Stromal cell of bone marrow (primary cell): Measurements from ENCODE around the gene SERINC2.
"Not testable (repeated sequence)": the region's sequence is repeated elsewhere in the genome, so short reads cannot be mapped to it uniquely, and the experiment has no call there.

Experiments used
- DNase-seq: peaks from one replicate; pipeline ENCODE4 v3.0.0-alpha.2; 2012; ENCODE audit warnings: low read depth

Gene SERINC2

DNA sequence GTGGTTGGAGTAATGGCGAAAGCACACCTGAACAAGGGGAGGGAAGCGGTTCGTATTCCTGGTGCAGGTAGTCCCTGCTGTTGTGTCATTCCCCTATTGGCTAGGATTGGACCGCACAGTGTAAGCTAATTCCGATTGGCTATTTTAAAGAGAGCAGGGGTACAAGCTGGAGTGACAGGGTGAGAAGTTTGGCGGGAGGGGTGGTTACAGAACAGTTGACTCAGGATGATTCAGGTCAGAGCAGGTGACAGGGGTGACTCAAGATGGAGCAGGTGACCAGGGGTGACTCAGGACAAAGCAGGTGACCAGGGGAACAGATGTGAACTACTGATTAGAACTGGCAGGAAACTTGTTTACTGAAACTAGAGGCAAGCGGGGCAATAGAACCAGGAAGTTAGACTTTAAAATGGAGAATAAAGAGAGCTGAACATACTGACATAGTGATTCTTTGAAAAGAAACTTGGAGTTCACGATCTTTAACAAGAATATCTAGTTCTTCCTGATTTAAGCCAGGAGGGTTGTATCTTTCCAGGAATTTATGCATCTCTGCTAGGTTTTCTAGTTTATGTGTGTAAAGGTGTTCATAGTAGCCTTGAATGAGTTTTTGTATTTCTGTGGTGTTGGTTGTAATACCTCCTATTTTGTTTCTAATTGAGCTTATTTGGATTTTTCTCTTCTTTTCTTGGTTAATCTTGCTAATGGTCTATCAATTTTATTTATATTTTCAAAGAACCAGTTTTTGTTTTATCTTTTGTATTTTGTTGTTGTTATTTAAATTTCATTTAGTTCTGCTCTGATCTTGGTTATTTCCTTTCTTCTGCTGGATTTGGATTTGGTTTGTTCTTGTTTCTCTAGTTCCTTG is 58.7 kb downstream of the SERINC2 start:
- not testable (repeated sequence) for DNase-seq

DNA sequence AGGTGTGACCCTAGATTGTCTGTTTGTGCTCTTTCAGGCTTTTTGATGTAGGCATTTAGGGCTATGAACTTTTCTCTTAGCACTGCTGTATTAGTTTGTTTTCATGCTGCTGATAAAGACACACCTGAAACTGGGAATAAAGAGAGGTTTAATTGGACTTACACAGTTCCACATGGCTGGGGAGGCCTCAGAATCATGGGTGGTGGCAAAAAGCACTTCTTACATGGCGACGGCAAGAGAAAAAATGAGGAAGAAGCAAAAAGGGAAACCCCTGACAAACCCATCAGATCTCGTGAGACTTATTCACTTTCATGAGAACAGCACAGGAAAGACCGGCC is 59.3 kb downstream of the SERINC2 start:
- DNase-seq: not testable (repeated sequence)

DNA sequence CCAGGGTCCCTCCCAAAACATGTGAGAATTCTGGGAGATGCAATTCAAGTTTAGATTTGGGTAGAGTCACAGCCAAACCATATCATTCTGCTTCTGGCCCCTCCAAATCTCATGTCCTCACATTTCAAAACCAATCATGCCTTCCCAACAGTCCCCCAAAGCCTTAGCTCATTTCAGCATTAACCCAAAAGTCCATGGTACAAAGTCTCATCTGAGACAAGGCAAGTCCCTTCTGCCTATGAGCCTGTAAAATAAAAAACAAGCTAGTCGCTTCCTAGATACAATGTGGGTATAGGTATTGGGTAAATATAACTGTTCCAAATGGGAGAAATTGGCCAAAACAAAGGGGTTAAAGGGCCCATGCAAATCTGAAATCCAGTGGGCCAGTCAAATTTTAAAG is 59.7 kb downstream of the SERINC2 start:
- not testable (repeated sequence) for DNase-seq

DNA sequence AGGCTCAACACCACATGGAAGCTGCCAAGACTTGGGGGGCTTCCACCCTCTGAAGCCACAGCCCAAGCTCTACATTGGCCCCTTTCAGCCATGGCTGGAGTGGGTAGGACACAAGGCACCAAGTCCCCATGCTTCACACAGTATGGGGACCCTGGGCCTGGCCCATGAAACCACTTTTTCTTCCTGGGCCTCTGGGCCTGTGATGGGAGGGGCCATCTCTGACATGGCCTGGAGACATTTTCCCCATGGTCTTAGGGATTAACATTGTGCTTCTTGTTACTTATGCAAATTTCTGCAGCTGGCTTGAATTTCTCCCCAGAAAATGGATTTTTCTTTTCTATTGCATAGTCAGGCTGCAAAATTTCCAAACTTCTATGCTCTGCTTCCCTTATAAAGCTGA is 60.5 kb downstream of the SERINC2 start:
- not testable (repeated sequence) for DNase-seq

DNA sequence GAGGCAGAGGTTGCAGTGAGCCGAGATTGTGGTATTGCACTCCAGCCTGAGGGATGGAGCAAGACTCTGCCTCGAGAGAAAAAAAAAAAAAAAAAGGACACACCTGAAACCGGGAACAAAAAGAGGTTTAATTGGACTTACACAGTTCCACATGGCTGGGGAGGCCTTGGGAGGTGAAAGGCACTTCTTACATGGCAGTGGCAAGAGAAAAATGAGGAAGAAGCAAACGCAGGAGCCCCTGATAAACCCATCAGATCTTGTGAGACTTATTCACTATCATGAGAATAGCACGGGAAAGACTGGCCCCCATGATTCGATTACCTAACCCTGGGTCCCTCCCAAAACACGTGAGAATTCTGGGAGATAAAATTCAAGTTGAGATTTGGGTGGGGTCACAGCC is 61.6 kb downstream of the SERINC2 start:
- not testable (repeated sequence) for DNase-seq

DNA sequence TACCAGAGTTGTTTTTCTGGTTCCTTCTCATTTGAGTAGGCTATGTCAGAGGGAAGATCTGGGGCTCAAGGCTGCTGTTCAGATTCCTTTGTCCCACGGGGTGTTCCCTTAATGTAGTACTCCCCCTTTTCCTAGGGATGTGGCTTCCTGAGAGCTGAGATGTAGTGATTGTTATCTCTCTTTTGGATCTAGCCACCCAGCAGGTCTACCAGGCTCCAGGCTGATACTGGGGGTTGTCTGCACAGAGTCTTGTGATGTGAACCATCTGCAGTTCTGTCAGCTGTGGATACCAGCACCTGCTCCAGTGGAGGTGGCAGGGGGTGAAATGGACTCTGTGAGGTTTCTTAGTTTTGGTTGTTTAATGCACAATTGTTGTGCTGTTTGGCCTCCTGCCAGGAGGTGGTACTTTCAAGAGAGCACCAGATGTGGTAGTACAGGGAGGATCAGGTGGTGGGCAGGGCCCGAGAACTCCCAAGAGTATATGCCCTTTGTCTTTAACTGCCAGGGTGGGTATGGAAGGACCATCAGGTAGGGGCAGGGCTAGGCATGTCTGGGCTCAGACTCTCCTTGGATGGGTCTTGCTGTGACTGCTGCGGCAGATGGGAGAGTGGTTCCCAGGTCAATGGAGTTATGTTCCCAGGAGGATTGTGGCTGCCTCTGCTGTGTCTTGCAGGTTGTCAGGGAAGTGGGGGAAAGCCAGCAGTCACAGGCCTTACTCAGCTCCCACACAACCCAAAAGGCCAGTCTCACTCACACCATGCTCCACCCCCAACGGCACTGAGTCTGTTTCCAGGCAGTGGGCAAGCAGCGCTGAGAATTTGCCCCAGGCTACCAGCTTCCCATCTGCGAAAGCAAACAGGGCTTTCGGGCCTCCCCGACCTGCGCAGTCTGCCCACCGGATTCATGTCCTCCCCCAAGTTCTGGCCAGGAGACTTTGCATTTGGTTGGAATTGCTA is 64.2 kb downstream of the SERINC2 start:
- no peak for DNase-seq

DNA sequence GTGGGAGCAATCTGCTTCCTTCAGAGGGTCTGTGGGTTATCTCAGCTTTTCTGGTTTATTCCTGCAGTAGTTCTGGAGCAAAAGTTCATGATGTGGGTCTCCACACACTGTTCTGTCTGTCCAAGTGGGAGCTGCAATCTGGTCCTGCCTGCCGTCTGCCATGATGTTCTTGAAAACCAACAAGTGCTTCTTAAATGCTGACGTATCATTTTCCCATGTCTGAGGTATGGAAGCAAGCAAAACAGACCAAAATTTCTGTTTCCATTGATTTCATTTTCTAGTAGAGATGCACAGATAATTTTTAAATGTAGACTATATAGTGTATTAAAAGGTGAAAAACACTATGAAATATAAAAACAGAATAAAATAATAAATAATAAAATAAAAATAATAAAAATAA is 65.2 kb downstream of the SERINC2 start:
- no peak for DNase-seq

DNA sequence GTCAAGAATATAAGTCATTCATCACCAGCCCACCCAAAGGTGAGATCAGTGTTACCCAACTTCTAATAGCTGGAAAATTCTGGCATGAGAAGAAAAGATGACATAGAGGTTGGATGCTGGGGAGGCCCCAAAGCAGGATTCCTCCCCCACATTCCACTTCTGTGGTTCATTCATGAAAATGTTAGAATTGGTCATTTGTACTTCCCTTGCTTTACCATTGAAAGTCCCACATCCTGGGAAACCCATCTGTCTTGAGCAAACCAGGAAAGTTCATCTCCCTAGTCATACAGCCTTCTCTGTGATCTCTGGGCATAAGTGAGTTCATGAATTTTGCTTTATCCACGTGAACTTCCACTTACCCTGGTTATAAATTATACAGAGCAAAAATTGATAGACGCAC is 66.8 kb downstream of the SERINC2 start:
- no peak for DNase-seq

DNA sequence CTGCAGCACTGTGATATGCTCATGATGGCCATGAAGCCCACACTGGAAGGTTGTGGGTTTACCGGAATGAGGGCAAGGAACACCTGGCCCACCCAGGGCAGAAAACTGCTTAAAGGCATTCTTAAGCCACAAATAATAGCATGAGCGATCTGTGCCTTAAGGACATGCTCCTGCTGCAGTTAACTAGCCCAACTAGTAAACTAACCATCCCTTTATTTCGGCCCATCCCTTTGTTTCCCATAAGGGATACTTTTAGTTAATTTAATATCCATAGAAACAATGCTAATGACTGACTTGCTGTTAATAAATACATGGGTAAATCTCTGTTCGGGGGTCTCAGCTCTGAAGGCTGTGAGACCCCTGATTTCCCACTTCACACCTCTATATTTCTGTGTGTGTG is 67.4 kb downstream of the SERINC2 start:
- not testable (repeated sequence) for DNase-seq

DNA sequence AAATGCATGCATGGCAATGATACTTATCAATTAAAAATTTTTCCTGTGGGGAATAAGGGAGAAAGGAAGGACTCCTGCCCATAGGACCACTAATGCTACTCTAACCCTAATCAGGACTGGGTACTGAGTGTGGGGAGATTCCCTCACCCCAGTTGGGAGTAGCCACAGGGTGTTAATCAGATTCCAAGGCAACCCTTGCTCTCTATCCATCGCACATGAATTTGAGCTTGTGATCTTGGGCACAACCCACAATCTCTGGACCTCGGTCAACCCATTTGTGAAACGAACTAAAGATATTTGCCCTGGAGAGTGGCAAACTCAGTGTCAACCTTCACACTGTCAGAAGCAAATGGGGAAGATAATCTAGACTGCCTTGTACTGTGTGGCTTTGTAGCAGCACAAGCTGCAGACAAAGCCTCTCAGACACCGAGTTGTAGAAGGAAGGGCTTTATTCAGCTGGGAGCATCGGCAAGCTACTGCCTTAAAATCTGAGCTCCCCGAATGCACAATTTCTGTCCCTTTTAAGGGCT is 69.5 kb downstream of the SERINC2 start:
- DNase-seq: no peak

DNA sequence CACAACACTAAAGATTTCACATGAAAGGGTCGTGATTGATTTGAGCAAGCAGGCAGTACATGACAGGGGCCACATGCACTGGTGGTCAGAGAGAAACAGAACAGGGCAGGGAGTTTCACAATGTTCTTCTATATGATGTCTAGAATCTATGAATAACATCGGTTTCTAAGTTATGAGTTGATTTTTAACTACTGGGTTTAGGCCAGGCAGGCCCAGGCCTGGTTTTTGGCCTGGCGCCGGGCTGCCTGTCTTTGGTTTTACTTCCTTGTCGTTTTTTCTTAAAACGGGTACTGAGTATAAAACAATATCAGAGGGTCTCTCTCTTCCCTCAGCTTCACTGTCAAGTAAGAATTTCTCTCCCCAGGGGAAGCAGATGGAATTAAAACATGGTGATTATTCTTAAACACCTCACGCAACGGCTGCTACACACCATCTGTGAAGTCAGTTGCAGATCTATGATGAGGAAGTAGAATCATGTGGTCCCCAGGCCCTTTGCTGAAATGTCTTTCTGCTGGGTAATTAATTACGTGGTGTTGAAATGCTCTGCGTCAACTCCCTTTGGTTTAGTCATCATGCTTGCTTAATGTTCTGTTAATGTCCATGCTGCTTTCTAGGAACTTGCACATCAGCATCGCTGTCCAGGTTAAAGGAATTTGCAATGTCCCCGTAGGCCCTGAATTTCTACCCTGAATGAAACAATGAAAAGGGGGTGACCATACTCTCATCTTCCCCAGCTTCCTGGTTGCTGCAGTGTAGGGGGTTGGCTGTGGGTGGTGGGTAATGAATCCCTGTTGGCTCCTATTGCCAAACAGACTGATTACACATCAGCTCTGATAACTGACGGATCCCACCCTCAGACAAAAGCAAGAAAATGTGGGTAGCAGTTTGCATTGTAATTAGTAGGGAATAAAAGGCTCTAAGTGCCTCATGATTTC is 70.3 kb downstream of the SERINC2 start:
- DNase-seq: peak; percentile 88
